ENCODE results near the gene PARD3.
"Not testable (repeated sequence)": the region's sequence is repeated elsewhere in the genome, so short reads cannot be mapped to it uniquely, and the experiment has no call there.

Gene PARD3

GRCh38 chr10:34281661-34282582 lies 533.2 kb downstream of the PARD3 start:
- DNase-seq, result no peak

GRCh38 chr10:34280599-34281374 lies 534.3 kb downstream of the PARD3 start:
- DNase-seq, result no peak

- DNase-seq, result no peak
Measured at GRCh38 chr10:34275626-34276130, 539.4 kb downstream of the PARD3 start.

- no peak for DNase-seq
Measured at GRCh38 chr10:34274906-34275305, 540.2 kb downstream of the PARD3 start.

- no peak for DNase-seq
Measured at GRCh38 chr10:34273340-34273739, 541.8 kb downstream of the PARD3 start.

GRCh38 chr10:34272316-34272715 lies 542.8 kb downstream of the PARD3 start:
- DNase-seq, result no peak

- not testable (repeated sequence) for DNase-seq
Measured at GRCh38 chr10:34268410-34268809, 546.7 kb downstream of the PARD3 start.

GRCh38 chr10:34262985-34263384 lies 552.1 kb downstream of the PARD3 start:
- peak; percentile 1 for DNase-seq

- peak; percentile 77 for DNase-seq
Measured at GRCh38 chr10:34260904-34261303, 554.2 kb downstream of the PARD3 start.

GRCh38 chr10:34256216-34256615 lies 558.9 kb downstream of the PARD3 start:
- DNase-seq, result no peak

- DNase-seq, result no peak
Measured at GRCh38 chr10:34255035-34255434, 560.1 kb downstream of the PARD3 start.

- no peak for DNase-seq
Measured at GRCh38 chr10:34254596-34254995, 560.5 kb downstream of the PARD3 start.

- DNase-seq, result no peak
Measured at GRCh38 chr10:34252111-34252510, 563.0 kb downstream of the PARD3 start.

- DNase-seq, result no peak
Measured at GRCh38 chr10:34251177-34251576, 563.9 kb downstream of the PARD3 start.

GRCh38 chr10:34250722-34251121 lies 564.4 kb downstream of the PARD3 start:
- no peak for DNase-seq

- DNase-seq, result no peak
Measured at GRCh38 chr10:34249634-34250033, 565.5 kb downstream of the PARD3 start.

GRCh38 chr10:34247560-34247959 lies 567.5 kb downstream of the PARD3 start:
- DNase-seq, result no peak

GRCh38 chr10:34244756-34245484 lies 570.2 kb downstream of the PARD3 start:
- DNase-seq, result no peak

GRCh38 chr10:34241226-34242000 lies 573.7 kb downstream of the PARD3 start:
- DNase-seq, result no peak

- DNase-seq, result no peak
Measured at GRCh38 chr10:34240039-34240438, 575.1 kb downstream of the PARD3 start.

GRCh38 chr10:34237898-34238455 lies 577.1 kb downstream of the PARD3 start:
- no peak for DNase-seq

- DNase-seq, result no peak
Measured at GRCh38 chr10:34236931-34237330, 578.2 kb downstream of the PARD3 start.
